Osteoblast (primary cell): ENCODE measurements around the gene TFCP2. TPM values are rescaled to one million over a fixed set of nuclear protein-coding genes. Genes with fewer than 3 reads are reported as not detected.

ENCODE experiments used
- DNase-seq: peaks from one replicate; pipeline ENCODE4 v3.0.0; 2011; ENCODE audit warnings: low spot score, mixed read lengths; ENCODE audit not compliant: insufficient read length; ENCODE audit errors: missing footprints
- H2AFZ ChIP-seq: 2 replicates; pipeline ENCODE4 v1.6.0; 2011; ENCODE audit warnings: mild to moderate bottlenecking, low read length
- H3K27ac ChIP-seq: 2 replicates; pipeline ENCODE4 v1.5.1; 2011; ENCODE audit warnings: mild to moderate bottlenecking, low read depth, low read length, moderate library complexity
- H3K27me3 ChIP-seq: 2 replicates; pipeline ENCODE4 v1.6.0; 2012; ENCODE audit warnings: mild to moderate bottlenecking, control low read depth, inconsistent platforms, low read length, moderate library complexity; ENCODE audit not compliant: insufficient read depth
- H3K36me3 ChIP-seq: 2 replicates; pipeline ENCODE4 v1.5.1; 2011; ENCODE audit warnings: mild to moderate bottlenecking, low read length, control low read depth, moderate library complexity; ENCODE audit not compliant: insufficient read depth
- H3K4me1 ChIP-seq: 2 replicates; pipeline ENCODE4 v1.5.1; 2011; ENCODE audit warnings: mild to moderate bottlenecking, low read length, control low read depth, moderate library complexity; ENCODE audit not compliant: insufficient read depth
- H3K4me2 ChIP-seq: 2 replicates; pipeline ENCODE4 v1.6.0; 2011; ENCODE audit warnings: mild to moderate bottlenecking, low read length; ENCODE audit not compliant: insufficient read depth
- H3K4me3 ChIP-seq: fragments of 200-600 bp; sonication (generic); 3 replicates; pipeline ENCODE4 v1.5.1; 2012; ENCODE audit warnings: mild to moderate bottlenecking, low read length, inconsistent platforms; ENCODE audit not compliant: insufficient read depth
- H3K79me2 ChIP-seq: 2 replicates; pipeline ENCODE4 v1.6.0; 2012; ENCODE audit warnings: mild to moderate bottlenecking, low read length, control low read depth, inconsistent platforms; ENCODE audit not compliant: insufficient read depth
- H3K9me3 ChIP-seq: 2 replicates; pipeline ENCODE4 v1.5.1; 2011; ENCODE audit warnings: low read depth, low read length, control low read depth
- H4K20me1 ChIP-seq: 2 replicates; pipeline ENCODE4 v1.6.0; 2012; ENCODE audit warnings: mild to moderate bottlenecking, low read length, control low read depth; ENCODE audit not compliant: insufficient read depth
- total RNA-seq: library from RNA; depleted of rRNA; stranded (reverse); fragments of >200 nt; gene quantifications from 2 replicates; pipeline ENCODE4 v1.2.3, GENCODE V29; 2012
- TF ChIP-seq, protein P1 (sequence below): IDR thresholded peaks from 2 replicates; pipeline ENCODE4 v1.5.1; 2011; ENCODE audit warnings: mild to moderate bottlenecking, low read depth, low read length, moderate library complexity; ENCODE audit errors: extremely low read depth

TFCP2 gene
- total RNA-seq, 1 donor: 7.6 TPM

DNA sequence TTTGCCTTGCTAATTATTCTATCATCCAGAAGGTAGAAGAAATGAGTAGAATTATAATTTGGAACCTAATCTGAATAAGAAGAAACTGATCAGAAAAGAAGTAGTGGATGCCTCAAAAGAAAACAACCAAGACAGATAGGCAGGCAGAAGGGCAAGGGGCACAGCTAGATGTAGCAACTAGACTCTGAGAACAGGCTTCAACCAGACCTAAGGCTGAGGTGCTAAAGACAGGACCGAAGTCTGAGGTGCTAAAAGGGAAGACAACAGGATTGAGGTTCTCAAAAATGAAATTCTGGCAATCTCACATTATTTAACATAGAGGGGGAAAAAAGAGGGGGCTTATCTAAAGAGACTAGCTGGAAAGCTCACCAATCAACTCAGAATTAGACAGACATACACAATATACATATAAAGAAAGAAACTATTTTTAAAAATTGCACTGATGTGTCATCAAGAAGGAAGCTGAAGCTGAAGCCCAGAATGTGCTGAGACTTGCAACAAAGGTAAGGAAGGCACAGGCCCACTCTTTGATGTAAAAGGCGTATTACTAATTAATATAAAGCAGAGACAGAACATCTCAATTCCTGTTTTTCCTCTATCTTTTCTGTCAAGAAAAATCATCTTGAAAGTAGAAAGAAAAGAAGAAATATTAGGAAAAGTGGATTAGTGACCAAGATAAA is 45.7 kb downstream of the TFCP2 start:
- DNase-seq: no peak
- H3K36me3 ChIP-seq: peaks cover 7% of the 10 kb centered on the region
- no peak overlapping the region for H2AFZ ChIP-seq
- H3K4me1 ChIP-seq: peaks cover 18% of the 10 kb centered on the region
- TF ChIP-seq, protein P1, sequence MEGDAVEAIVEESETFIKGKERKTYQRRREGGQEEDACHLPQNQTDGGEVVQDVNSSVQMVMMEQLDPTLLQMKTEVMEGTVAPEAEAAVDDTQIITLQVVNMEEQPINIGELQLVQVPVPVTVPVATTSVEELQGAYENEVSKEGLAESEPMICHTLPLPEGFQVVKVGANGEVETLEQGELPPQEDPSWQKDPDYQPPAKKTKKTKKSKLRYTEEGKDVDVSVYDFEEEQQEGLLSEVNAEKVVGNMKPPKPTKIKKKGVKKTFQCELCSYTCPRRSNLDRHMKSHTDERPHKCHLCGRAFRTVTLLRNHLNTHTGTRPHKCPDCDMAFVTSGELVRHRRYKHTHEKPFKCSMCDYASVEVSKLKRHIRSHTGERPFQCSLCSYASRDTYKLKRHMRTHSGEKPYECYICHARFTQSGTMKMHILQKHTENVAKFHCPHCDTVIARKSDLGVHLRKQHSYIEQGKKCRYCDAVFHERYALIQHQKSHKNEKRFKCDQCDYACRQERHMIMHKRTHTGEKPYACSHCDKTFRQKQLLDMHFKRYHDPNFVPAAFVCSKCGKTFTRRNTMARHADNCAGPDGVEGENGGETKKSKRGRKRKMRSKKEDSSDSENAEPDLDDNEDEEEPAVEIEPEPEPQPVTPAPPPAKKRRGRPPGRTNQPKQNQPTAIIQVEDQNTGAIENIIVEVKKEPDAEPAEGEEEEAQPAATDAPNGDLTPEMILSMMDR: no peak
- H3K9me3 ChIP-seq: no peaks in the 10 kb centered on the region
- H3K27ac ChIP-seq: peak overlapping the region; percentile 31
- peak overlapping the region; percentile 41 for H3K4me2 ChIP-seq
- H3K27me3 ChIP-seq: no peaks in the 10 kb centered on the region
- no peak overlapping the region for H3K4me3 ChIP-seq
- peaks cover 8% of the 10 kb centered on the region for H3K79me2 ChIP-seq
- no peaks in the 10 kb centered on the region for H4K20me1 ChIP-seq

DNA sequence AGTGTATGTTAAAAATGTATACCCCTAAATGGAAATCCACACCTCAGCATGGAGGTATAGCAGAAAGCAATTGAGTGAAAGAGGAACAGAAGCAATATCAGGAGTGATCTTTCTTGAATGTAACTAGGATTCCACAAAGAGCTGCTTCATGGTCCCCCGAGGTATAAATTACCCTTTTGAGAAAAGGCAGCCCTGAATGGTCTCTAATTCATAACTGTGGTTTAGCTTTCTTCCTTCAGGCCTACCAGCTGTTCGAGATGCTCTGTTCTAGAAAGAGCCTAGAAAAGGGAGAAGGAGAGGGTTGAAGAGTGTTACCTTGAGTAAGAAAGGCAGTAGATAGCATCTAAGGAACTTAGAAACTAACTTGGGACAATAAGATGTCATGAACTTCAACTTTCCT is 46.6 kb downstream of the TFCP2 start:
- no peak for DNase-seq
- no peaks in the 10 kb centered on the region for H3K9me3 ChIP-seq
- H3K4me1 ChIP-seq: peaks cover 18% of the 10 kb centered on the region
- H3K36me3 ChIP-seq: peaks cover 7% of the 10 kb centered on the region
- H3K27ac ChIP-seq: no peak overlapping the region
- no peaks in the 10 kb centered on the region for H3K27me3 ChIP-seq
- no peak overlapping the region for H3K4me2 ChIP-seq
- TF ChIP-seq, protein P1: no peak
- no peak overlapping the region for H3K4me3 ChIP-seq
- H4K20me1 ChIP-seq: no peaks in the 10 kb centered on the region
- H3K79me2 ChIP-seq: peaks cover 8% of the 10 kb centered on the region
- no peak overlapping the region for H2AFZ ChIP-seq

DNA sequence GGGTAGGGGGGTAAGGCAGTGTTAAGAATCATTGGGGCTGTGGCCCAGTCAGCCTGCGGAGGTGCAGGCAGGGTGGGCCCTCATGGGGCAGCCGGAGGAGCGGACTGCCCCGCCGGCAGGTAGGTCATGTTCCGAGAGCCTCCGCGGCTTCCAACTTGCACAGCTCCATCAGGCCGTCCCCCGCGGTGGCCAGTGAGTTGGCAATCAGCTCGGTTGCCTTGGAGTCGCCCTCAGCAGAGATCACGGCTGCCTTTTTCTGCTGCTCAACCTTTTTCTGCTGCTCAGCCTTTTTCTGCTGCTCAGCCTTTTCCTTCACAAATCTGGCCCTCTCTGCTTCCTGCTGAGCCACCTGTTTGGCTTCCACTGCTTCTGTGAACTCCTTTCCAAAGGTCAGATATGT is 48.4 kb downstream of the TFCP2 start:
- Histone ChIP-seq H3K4me2 (no peak overlapping the region), H3K79me2 (peaks cover 8% of the 10 kb centered on the region), H3K4me3 (no peak overlapping the region), H4K20me1 (no peaks in the 10 kb centered on the region), H3K36me3 (peaks cover 7% of the 10 kb centered on the region), H3K27me3 (no peaks in the 10 kb centered on the region), H2AFZ (no peak overlapping the region), H3K9me3 (no peaks in the 10 kb centered on the region), H3K4me1 (peaks cover 18% of the 10 kb centered on the region), H3K27ac (no peak overlapping the region)
- peak; percentile 43 for DNase-seq
- TF ChIP-seq, protein P1: no peak

DNA sequence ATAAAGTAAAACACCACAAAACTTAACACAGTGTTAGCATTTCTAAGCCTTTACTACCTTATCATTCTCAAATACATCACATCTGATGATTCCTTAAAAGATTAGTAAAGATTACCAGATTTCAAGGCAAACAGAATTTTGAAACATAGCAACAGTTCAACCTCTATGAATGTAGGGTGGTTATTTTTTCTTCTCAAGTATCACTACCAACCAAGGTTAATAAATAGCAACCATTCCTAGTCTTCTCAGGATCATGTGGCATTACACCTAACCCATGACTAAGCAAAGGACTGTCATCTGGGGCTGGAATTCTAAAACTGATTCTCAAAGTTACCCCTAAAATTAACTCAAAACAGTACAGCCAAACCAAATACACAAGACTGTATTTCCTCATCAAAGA is 50.1 kb downstream of the TFCP2 start:
- Histone ChIP-seq H3K4me3 (no peak overlapping the region), H3K9me3 (no peaks in the 10 kb centered on the region), H3K79me2 (peaks cover 6% of the 10 kb centered on the region), H3K27me3 (no peaks in the 10 kb centered on the region), H4K20me1 (peaks cover 6% of the 10 kb centered on the region), H3K4me2 (no peak overlapping the region), H3K4me1 (peaks cover 25% of the 10 kb centered on the region), H3K36me3 (peaks cover 9% of the 10 kb centered on the region), H3K27ac (no peak overlapping the region), H2AFZ (no peak overlapping the region)
- TF ChIP-seq, protein P1: no peak
- DNase-seq: no peak
